Measurements from ENCODE around the gene TRPM8.

DNA sequence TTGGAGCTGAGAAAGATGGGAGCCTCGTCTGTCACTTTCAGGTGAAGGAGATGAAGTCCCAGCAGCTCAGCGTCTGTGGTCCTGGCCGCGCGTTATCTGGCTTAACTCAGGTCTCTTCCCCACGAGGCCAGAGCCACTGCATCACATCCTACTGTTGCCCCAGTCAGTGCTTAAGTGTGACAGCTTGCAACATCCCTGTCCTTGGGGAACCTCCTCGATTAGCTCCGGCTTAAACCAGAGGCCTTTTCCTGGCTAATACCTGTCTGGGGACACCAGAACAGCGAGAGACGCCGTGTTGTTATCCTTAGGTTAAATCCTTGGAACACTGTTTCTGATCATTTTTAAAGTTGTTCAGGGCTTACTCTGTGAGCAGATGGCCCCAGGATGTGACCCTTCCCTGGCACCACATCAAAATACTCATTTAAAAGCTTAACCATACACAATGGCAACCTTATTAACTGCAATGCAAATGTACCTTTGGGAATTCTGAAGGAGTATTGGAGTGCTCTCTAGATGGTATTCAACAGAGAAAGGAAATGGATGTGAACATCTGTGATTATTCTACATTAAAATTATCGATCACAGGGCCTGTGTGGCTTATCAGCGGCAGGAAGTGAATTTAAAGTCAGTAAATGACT is 72.2 kb downstream of the TRPM8 start:
- TF ChIP-seq, protein P1, sequence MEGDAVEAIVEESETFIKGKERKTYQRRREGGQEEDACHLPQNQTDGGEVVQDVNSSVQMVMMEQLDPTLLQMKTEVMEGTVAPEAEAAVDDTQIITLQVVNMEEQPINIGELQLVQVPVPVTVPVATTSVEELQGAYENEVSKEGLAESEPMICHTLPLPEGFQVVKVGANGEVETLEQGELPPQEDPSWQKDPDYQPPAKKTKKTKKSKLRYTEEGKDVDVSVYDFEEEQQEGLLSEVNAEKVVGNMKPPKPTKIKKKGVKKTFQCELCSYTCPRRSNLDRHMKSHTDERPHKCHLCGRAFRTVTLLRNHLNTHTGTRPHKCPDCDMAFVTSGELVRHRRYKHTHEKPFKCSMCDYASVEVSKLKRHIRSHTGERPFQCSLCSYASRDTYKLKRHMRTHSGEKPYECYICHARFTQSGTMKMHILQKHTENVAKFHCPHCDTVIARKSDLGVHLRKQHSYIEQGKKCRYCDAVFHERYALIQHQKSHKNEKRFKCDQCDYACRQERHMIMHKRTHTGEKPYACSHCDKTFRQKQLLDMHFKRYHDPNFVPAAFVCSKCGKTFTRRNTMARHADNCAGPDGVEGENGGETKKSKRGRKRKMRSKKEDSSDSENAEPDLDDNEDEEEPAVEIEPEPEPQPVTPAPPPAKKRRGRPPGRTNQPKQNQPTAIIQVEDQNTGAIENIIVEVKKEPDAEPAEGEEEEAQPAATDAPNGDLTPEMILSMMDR (IDR thresholded peaks at IDR 0.05): no peak
- TF ChIP-seq POLR2A (IDR thresholded peaks at IDR 0.05): no peak
